ENCODE data around the gene NLK. TPM values are rescaled to one million over a fixed set of nuclear protein-coding genes. Genes with fewer than 3 reads are reported as not detected.

The NLK gene
- total RNA-seq, 4 donors from 2014 or later, result 6.2 to 40.5 (median 29.9) TPM

GRCh38 chr17:28087743-28088142, 45.3 kb downstream of the NLK start:
- Histone ChIP-seq H3K4me1 (peaks cover 0 to 11% (median 6%) of the 10 kb centered on the region in 4 donors), H3K36me3 (no peaks in the 10 kb centered on the region), H3K9me3 (no peaks in the 10 kb centered on the region), H3K27ac (no peak overlapping the region), H3K4me3 (no peak overlapping the region), H3K27me3 (no peaks in the 10 kb centered on the region)
- TF ChIP-seq, protein P1, sequence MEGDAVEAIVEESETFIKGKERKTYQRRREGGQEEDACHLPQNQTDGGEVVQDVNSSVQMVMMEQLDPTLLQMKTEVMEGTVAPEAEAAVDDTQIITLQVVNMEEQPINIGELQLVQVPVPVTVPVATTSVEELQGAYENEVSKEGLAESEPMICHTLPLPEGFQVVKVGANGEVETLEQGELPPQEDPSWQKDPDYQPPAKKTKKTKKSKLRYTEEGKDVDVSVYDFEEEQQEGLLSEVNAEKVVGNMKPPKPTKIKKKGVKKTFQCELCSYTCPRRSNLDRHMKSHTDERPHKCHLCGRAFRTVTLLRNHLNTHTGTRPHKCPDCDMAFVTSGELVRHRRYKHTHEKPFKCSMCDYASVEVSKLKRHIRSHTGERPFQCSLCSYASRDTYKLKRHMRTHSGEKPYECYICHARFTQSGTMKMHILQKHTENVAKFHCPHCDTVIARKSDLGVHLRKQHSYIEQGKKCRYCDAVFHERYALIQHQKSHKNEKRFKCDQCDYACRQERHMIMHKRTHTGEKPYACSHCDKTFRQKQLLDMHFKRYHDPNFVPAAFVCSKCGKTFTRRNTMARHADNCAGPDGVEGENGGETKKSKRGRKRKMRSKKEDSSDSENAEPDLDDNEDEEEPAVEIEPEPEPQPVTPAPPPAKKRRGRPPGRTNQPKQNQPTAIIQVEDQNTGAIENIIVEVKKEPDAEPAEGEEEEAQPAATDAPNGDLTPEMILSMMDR (IDR thresholded peaks at IDR 0.05), result no peak
- TF ChIP-seq POLR2AphosphoS5 (IDR thresholded peaks at IDR 0.05) (no peak), POLR2A (IDR thresholded peaks at IDR 0.05) (no peak), EP300 (IDR thresholded peaks at IDR 0.05; ENCODE audit: low read depth) (no peak)
- DNase-seq, result no peak
- intact Hi-C loops (cut with DNase I; ENCODE audit: low total_unique reads), result no loop called here
- in situ Hi-C loops (cut with MboI; ENCODE audit: low pct_ligation_motif_present in 1 of 4, low pct_unique_long_range_greater_than_20kb in 1 of 4, low sequenced_read_pairs in 3 of 4), result loop anchor here in 1 of 4 donors (10.0 kb wide), 1 partner anchor 193 kb away; the partner anchor contains the start of gene LYRM9

- in situ Hi-C loops (cut with MboI; ENCODE audit: low pct_ligation_motif_present in 1 of 4, low pct_unique_long_range_greater_than_20kb in 1 of 4, low sequenced_read_pairs in 3 of 4), result no loop called here
- H3K27ac ChIP-seq, result no peak overlapping the region
- WGBS, 2 donors (ENCODE audit: low coverage in 1 of 2), result 97 to 100% methylated on average over 4 of the region's 4 CpGs
Measured at GRCh38 chr17:28090551-28090950, 48.1 kb downstream of the NLK start.

GRCh38 chr17:28092088-28092487, 49.6 kb downstream of the NLK start:
- Histone ChIP-seq H3K4me3 (no peak overlapping the region), H3K27ac (no peak overlapping the region), H3K9me3 (no peaks in the 10 kb centered on the region), H3K36me3 (no peaks in the 10 kb centered on the region), H3K27me3 (no peaks in the 10 kb centered on the region), H3K4me1 (peaks cover 0 to 4% (median 1%) of the 10 kb centered on the region in 4 donors)
- TF ChIP-seq, protein P1 (IDR thresholded peaks at IDR 0.05), result no peak
- no peak for TF ChIP-seq POLR2AphosphoS5 (IDR thresholded peaks at IDR 0.05)
- TF ChIP-seq POLR2A (IDR thresholded peaks at IDR 0.05), result no peak
- TF ChIP-seq EP300 (IDR thresholded peaks at IDR 0.05; ENCODE audit: low read depth), result no peak
- in situ Hi-C loops (cut with MboI; ENCODE audit: low pct_ligation_motif_present in 1 of 4, low pct_unique_long_range_greater_than_20kb in 1 of 4, low sequenced_read_pairs in 3 of 4) (no loop called here), intact Hi-C loops (cut with DNase I; ENCODE audit: low total_unique reads) (no loop called here)
- WGBS, 2 donors (ENCODE audit: low coverage in 1 of 2), result 80 to 97% methylated on average over 1 of the region's 1 CpG
- no peak for DNase-seq

More at GRCh38 chr17:28090551-28090950, 48.1 kb downstream of the NLK start:
- no peak for DNase-seq
- H3K36me3 ChIP-seq, result no peaks in the 10 kb centered on the region
- no peak for TF ChIP-seq POLR2AphosphoS5 (IDR thresholded peaks at IDR 0.05)
- TF ChIP-seq POLR2A (IDR thresholded peaks at IDR 0.05), result no peak
- TF ChIP-seq, protein P1 (IDR thresholded peaks at IDR 0.05), result no peak
- TF ChIP-seq EP300 (IDR thresholded peaks at IDR 0.05; ENCODE audit: low read depth), result no peak
- intact Hi-C loops (cut with DNase I; ENCODE audit: low total_unique reads), result no loop called here
- no peaks in the 10 kb centered on the region for H3K27me3 ChIP-seq
- H3K9me3 ChIP-seq, result no peaks in the 10 kb centered on the region
- no peak overlapping the region for H3K4me3 ChIP-seq
- peaks cover 0 to 4% (median 1%) of the 10 kb centered on the region in 4 donors for H3K4me1 ChIP-seq

- TF ChIP-seq POLR2AphosphoS5 (IDR thresholded peaks at IDR 0.05) (no peak), POLR2A (IDR thresholded peaks at IDR 0.05) (no peak), EP300 (IDR thresholded peaks at IDR 0.05; ENCODE audit: low read depth) (no peak)
- TF ChIP-seq, protein P1 (IDR thresholded peaks at IDR 0.05), result no peak
- Histone ChIP-seq H3K27me3 (no peaks in the 10 kb centered on the region), H3K4me3 (no peak overlapping the region), H3K9me3 (no peaks in the 10 kb centered on the region), H3K36me3 (no peaks in the 10 kb centered on the region), H3K4me1 (peaks cover 0 to 7% (median 0%) of the 10 kb centered on the region in 4 donors), H3K27ac (no peak overlapping the region)
- 74 to 97% methylated on average over 4 of the region's 4 CpGs for WGBS, 2 donors (ENCODE audit: low coverage in 1 of 2)
- intact Hi-C loops (cut with DNase I; ENCODE audit: low total_unique reads), result no loop called here
- in situ Hi-C loops (cut with MboI; ENCODE audit: low pct_ligation_motif_present in 1 of 4, low pct_unique_long_range_greater_than_20kb in 1 of 4, low sequenced_read_pairs in 3 of 4), result no loop called here
- DNase-seq, result no peak
Measured at GRCh38 chr17:28093999-28094716, 51.7 kb downstream of the NLK start.

Data from transverse colon (tissue), 4 donors.